ENCODE results near the gene PBX3.

The PBX3 gene

DNA sequence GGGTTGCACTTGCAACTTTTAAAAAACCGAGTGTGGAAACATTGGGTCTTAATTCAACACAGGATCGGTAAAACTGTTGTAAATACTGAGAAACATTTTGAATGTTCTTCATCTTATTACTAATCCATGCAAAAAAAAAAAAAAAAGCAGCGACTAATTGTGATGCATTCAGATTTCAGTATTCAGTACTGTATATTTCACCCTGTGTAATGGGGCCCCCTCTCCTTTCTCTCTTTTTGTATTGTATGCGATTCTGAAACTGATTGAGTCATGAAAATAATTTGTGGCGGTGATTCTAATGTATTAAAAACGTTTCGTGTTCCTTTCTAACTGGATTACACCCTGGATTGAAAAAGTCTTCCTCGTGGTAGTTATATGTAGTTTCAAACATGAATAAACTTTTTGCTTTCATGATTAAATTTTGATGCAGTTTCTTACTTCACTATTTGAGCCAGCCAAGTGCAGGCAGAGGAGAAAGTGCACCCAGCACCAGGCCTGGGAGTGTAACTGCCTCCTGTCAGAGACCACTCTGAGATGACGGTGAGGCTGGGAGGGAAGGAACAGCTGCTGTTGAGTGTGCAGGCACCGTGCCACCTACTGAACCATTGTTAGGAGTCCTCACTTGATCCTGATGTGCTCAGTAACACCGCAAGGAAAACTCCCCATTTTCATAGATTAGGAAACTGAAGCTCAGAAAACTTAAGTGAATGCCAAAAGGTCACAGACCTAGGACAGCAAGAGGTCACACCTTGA is 220.0 kb downstream of the PBX3 start:
- TF ChIP-seq, protein P1, sequence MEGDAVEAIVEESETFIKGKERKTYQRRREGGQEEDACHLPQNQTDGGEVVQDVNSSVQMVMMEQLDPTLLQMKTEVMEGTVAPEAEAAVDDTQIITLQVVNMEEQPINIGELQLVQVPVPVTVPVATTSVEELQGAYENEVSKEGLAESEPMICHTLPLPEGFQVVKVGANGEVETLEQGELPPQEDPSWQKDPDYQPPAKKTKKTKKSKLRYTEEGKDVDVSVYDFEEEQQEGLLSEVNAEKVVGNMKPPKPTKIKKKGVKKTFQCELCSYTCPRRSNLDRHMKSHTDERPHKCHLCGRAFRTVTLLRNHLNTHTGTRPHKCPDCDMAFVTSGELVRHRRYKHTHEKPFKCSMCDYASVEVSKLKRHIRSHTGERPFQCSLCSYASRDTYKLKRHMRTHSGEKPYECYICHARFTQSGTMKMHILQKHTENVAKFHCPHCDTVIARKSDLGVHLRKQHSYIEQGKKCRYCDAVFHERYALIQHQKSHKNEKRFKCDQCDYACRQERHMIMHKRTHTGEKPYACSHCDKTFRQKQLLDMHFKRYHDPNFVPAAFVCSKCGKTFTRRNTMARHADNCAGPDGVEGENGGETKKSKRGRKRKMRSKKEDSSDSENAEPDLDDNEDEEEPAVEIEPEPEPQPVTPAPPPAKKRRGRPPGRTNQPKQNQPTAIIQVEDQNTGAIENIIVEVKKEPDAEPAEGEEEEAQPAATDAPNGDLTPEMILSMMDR (conservative IDR thresholded peaks at IDR 0.05) = no peak
- no peak for TF ChIP-seq ZFX (IDR thresholded peaks at IDR 0.05)
- no peak overlapping the region for H3K27ac ChIP-seq

DNA sequence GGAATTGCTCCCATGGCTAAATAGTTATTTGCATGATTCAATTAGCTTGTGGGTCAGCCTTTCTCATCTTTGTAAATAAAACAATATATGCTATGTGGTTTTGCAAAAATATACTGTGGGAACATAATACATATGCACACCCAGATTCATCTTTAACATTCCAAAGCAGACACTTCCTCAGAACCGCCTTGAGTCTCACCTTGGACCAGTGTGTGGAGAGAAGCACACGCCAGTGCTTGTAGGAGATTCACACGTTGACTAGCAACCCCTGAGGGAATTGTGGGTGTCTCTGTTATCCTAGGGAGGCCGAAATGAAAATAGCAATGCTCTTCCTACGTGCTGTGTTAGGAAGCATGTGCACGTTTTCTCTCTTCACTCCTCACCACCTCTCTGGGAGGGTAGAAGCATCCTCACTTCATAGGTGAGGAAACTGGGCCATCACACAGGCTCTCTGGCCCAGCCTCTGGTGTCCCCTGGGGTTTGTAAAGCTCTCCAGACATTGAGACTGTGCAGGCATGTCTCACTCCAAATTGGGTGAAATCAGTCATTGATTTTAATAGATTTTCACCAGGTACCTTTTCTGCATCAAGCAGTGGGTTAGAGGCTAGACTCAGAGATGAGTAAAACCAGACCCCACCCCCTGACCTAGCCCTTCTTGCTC is 221.7 kb downstream of the PBX3 start:
- H3K27ac ChIP-seq = no peak overlapping the region
- TF ChIP-seq ZFX (IDR thresholded peaks at IDR 0.05) = no peak
- TF ChIP-seq, protein P1 (conservative IDR thresholded peaks at IDR 0.05) = no peak

DNA sequence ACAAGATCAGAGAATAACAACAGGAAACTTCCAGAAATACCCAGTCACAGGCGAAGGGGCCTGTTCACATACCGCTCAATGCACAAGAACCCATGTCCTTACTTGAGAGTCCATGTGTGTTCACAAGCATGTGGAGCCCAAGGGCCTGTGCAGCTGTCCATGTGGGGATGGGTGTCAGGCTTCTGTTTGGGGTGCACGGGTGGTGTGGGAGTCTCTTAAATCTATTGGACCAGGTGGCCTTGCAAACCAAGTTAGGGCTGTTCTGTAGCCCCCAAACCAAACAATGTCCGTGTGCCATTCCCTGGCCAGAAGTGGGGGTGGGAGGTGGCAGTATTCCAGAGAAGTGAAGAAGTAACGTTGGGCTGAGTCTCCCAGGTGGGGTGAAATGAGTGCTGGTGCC is 222.3 kb downstream of the PBX3 start:
- H3K27ac ChIP-seq = no peak overlapping the region
- TF ChIP-seq ZFX (IDR thresholded peaks at IDR 0.05) = no peak
- TF ChIP-seq, protein P1 (conservative IDR thresholded peaks at IDR 0.05) = no peak

DNA sequence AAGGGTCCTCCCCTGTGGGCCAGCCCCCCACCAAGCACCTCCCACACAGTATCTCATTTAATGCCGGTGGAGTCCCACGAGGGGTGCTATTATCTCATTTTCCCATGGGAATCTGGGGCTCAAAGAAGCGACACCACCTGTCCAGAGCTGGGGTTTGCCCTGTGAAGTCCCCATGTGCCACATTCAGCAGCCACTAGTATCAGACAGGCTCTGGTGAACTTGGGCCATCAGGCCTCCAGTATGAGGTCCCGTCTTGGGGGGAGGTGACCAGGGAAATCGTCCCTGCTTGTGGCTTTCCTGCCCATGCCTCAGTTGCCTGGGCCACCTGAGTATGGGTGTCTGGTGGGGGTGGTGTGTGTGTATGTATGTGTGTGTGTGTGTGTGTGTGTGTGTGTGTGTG is 222.7 kb downstream of the PBX3 start:
- TF ChIP-seq, protein P1 (conservative IDR thresholded peaks at IDR 0.05) = no peak
- no peak overlapping the region for H3K27ac ChIP-seq

DNA sequence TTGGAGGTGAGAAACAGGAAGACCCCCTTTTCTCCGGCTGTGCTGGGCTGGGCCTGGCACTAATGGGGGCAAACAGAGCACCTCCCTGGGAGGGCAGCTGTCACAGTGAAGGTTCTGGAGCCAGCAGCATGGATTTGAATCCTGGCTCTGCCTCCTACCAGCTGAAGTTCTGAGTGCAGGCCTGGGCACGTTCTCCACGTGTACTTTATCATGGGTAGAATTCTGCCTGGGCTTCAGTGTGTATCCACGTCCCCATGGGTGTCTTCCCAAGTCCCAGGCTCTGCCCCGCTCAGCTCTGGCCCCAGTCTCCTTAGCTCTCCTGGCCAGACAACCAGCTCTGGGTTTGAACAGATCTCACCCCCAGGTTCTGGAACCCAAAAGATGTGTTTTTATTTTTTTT is 223.2 kb downstream of the PBX3 start:
- H3K27ac ChIP-seq = no peak overlapping the region
- no peak for TF ChIP-seq ZFX (IDR thresholded peaks at IDR 0.05)
- TF ChIP-seq, protein P1 (conservative IDR thresholded peaks at IDR 0.05) = no peak

DNA sequence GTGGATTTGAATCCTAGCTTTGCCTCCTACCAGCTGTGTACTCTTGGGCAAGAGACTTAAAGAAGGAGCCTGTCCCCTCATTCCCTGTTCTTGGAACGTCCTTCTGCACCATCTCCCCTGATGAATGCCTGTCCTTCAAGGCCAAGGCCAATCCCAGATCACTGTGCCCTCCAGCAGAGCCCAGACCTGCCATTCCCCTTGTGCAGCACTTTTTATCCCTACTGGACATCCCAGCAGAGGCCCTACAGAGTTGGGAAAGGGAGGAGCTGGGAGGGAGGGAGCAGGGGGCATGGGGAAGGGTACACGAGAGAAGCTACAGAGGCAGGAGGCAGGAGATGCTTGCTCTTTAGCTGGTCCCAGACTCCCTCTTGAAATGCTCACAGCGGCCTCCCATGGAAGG is 223.9 kb downstream of the PBX3 start:
- TF ChIP-seq, protein P1 (conservative IDR thresholded peaks at IDR 0.05) = no peak
- no peak for TF ChIP-seq ZFX (IDR thresholded peaks at IDR 0.05)
- H3K27ac ChIP-seq = no peak overlapping the region

DNA sequence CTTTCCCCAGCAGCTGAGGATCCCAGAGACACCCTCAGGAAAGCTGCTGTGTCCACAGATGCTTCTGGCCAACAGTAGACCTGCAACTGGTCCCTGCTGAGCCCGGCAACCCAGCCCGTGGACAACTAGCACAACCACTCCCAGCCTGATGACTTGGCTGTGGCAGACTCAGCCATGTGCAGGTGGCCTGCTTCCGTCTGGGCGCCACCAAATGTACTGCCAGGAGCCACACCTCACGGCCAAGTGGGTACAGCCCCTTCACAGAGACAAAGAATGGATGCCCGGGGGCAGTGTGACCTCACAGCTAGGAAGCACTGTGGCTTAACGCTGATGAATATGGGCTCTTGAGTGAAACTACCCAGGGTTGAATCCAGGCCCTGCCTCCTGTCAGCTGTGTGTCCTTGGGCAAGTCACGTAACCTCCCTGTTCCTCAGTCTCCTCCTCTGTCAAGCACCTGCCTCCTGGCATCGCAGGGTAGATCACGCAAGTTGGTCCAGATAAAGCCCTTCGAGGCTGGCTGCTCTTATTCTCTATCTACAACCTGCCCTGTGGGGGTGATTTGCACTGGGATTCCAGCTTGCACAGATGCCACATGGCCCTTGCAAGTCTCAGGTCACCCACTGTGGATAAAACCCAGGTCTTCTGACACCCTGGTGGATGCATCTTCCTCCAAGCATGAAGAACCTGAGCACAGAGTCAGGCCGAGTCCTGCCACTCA is 225.0 kb downstream of the PBX3 start:
- H3K27ac ChIP-seq = no peak overlapping the region
- TF ChIP-seq, protein P1 (conservative IDR thresholded peaks at IDR 0.05) = no peak
- TF ChIP-seq ZFX (IDR thresholded peaks at IDR 0.05) = no peak

All from C4-2B (cell line).